ENCODE data around the gene RSPO3.

Gene RSPO3

DNA sequence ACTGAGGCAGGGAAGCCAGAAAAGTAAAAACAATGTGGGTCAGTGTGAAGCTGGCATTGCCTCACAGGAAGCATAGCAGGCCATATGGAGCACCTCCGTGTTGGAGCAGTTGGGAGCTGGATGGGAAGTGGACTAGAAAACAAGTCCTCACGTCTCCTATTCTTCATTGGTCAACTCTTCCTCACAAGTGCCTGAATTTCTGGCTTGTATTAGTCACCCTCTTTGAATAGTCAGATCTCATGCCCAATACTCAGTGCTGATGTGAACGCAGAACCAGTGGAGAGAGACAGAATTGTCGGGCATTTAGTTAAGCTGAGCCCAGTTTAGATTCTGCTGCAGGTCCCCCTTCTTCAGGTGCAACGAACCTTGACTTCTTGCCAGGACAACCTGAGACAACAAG lies 22.3 kb upstream of the RSPO3 start:
- TF ChIP-seq GATA2 (IDR thresholded peaks at IDR 0.05; ENCODE audit: low read depth, low read length) (no peak), GATA3 (IDR thresholded peaks at IDR 0.05; ENCODE audit: low read depth, low read length) (no peak)

DNA sequence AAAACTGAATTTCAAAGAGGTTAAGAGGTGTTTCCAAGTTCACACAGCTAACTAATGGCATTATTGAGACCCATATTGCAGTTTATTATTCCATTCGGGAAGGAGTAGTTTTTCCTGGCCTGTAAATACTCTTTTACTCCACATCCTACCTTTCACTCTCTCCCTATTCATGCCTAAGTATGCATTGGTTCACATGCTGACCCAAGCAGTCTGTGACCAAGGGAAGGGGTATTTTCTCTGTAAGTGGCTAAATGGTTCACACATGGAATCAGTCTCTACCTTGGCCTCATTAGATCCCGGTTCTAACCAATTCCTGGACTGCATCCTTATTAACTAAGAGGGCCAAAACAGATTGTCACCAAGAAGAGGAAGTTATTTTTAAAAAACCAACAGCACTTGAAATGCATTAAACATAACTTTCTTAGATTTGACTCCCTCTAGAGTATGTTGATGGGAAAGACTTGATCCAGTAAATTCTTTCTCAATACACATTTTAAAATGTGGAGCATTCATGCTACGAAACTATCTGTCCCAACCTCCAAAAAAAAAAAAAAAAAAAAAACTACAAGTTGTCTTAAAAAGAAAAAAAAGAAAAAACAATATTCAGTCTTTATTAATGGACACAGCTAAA lies 17.8 kb upstream of the RSPO3 start:
- TF ChIP-seq GATA3 (IDR thresholded peaks at IDR 0.05; ENCODE audit: low read depth, low read length), result no peak
- no peak for TF ChIP-seq GATA2 (IDR thresholded peaks at IDR 0.05; ENCODE audit: low read depth, low read length)

DNA sequence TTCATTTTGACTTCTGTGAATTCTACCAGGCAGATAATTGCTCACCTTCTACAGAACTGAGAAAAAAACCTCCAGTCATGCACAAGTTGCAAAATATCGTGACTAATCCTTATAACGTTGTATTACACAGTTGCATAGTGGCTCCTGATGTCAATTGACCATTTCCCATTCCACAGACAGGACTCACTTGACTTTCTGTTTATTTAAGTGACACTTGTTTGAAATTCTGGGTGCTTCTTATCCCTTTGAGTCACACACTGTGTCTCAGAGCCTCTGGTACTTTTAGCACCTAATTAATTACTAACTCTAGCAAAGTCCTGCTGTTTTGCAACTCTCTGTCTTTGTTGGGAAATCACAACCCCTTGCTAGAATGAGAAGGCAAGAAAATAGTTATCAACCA lies 16.2 kb upstream of the RSPO3 start:
- TF ChIP-seq GATA3 (IDR thresholded peaks at IDR 0.05; ENCODE audit: low read depth, low read length), result no peak
- no peak for TF ChIP-seq GATA2 (IDR thresholded peaks at IDR 0.05; ENCODE audit: low read depth, low read length)

DNA sequence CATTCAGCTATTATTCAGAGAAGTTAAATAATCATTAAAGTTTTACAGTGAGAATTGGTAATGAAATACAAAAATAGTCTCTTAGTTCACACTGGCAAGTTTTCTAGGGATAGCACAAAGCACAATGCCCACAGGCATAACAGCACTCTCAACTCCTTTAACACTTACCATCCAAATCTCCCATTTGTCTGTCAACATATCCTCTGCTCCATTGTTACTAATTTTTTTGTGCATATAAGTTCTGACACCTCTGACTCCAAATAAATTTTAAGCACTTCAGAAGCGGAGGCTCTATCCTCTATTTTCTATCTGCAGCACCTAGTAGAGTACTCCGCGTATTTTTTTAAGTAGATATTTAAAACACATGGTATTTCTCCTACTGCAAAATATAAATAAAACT lies 15.6 kb upstream of the RSPO3 start:
- no peak for TF ChIP-seq GATA2 (IDR thresholded peaks at IDR 0.05; ENCODE audit: low read depth, low read length)
- TF ChIP-seq GATA3 (IDR thresholded peaks at IDR 0.05; ENCODE audit: low read depth, low read length), result no peak

DNA sequence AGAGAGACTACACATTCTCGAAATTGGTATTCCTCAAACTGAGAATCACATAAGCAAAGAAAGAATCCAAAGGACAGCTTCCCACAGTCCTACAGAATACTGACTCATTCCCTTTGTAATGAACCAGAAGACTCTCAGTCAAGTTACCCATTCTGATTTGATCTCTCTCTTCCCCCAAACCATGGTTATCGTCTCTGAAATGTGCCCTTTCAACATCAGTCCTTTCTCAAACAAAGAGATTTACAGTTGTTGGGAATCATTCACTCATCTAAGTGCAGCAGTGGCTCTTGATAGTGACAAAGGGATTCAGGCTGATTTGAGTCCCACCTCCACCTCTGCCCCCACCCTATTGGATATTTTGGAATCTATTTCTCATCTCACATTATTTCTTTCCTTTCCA lies 15.0 kb upstream of the RSPO3 start:
- TF ChIP-seq GATA3 (IDR thresholded peaks at IDR 0.05; ENCODE audit: low read depth, low read length) (no peak), GATA2 (IDR thresholded peaks at IDR 0.05; ENCODE audit: low read depth, low read length) (no peak)

DNA sequence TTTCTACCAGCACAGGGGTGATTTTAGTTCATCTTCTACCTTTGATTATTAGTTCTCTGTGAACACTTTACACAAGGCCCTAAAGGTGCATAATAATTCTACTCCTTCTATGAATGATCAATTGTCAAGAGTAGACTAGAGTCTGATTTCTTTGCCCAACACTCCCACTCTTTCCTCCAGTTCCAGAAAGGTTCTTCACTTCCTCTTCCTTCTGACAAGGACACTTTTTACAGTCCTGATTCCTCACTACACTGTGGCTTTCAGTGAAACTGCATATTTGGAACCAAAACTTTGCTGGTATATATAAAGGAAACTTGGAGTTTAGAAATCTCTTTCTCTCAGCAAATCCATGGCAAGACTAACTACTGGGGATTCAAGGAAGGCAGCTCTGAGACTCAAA lies 10.6 kb upstream of the RSPO3 start:
- no peak for TF ChIP-seq GATA3 (IDR thresholded peaks at IDR 0.05; ENCODE audit: low read depth, low read length)
- no peak for TF ChIP-seq GATA2 (IDR thresholded peaks at IDR 0.05; ENCODE audit: low read depth, low read length)

DNA sequence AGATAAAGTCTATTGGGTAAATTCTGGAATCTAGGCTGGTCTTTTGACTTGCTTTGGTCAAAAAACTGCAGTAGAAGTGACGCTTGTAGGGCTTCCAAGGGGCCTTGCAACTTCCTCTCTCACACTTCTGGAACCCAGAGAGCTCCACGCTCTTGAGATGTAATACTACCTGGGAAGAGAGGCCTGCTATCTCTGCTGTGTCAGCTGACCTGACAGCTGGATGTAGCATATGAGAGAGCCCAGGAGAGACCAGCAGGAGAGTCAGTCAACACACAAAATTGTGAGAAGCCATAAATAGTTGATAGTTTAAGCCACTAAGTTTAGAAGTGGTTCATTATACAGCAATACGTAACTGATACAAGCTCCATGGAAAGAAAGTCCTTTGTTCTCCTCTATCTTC lies 7.8 kb upstream of the RSPO3 start:
- no peak for TF ChIP-seq GATA2 (IDR thresholded peaks at IDR 0.05; ENCODE audit: low read depth, low read length)
- no peak for TF ChIP-seq GATA3 (IDR thresholded peaks at IDR 0.05; ENCODE audit: low read depth, low read length)

DNA sequence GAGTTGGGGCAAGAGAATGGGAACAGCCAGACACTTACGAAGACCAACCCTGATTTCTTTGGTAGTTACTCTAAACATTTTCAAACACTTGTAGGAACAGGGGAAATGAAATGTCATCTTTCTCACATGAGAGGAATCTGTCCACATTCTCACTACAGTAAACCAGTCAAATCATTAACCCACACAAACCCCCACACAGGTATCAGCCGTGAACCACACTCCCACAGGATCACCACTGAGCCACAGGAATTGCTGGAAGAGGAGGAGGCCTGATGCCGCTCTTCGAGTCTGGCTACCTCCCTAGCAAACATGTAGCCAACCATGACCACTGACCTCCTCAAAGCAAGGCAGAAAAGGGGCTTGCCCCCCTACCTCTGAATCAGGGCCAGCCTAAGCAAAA lies 6.9 kb upstream of the RSPO3 start:
- TF ChIP-seq GATA3 (IDR thresholded peaks at IDR 0.05; ENCODE audit: low read depth, low read length) (no peak), GATA2 (IDR thresholded peaks at IDR 0.05; ENCODE audit: low read depth, low read length) (no peak)

DNA sequence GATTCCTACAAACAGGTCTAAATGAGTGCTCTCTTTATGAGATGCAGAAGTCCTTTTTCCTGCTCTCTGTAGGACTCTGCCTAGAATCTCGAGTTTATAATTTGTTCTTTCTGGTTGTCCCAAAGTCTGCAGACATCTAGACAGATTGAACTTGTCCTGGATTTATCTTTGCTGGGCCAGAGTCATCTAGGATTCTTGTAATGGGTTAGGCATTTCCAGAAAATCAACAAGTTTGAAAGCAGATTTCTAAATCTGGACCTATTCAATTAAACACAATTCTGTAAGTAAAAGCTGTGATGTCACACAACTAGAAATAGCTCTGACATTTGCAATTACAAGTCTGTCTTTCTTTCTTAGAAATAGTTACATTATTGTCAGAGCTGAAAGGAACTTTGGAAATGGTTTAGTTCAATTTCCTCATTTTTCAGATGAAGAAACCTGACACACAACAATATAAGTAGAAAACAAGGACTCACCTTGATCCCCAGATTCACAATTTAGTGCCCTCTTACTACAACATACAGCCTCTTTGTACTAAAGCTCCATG lies 4.2 kb upstream of the RSPO3 start:
- no peak for TF ChIP-seq GATA2 (IDR thresholded peaks at IDR 0.05; ENCODE audit: low read depth, low read length)
- TF ChIP-seq GATA3 (IDR thresholded peaks at IDR 0.05; ENCODE audit: low read depth, low read length), result no peak

DNA sequence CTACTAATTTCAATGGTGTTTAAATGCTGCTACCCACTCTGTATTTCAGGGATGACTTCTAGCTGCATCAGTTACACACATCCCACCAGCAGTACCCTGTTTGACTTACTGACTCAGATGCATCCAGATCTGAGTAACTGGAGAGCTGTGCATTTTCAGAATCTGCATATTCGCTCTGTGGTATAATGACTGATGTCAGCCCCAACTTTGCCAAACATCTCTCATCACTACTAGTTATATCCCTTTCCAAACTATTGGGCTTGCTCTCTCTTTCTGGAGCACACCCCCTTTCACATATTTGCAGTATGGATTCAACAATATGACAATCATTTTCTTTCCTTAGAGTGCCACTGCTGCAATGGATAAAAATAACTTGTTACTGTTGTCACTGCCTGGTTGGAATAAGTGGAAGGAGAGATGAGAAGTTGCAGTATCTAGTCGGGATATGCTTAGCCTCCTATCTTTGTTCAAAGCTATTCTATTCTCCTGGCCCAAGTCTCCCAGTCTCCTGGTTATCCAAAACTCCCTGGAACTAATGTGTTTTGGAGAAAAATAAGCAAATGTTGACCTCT lies 3.3 kb upstream of the RSPO3 start:
- no peak for TF ChIP-seq GATA3 (IDR thresholded peaks at IDR 0.05; ENCODE audit: low read depth, low read length)
- no peak for TF ChIP-seq GATA2 (IDR thresholded peaks at IDR 0.05; ENCODE audit: low read depth, low read length)

DNA sequence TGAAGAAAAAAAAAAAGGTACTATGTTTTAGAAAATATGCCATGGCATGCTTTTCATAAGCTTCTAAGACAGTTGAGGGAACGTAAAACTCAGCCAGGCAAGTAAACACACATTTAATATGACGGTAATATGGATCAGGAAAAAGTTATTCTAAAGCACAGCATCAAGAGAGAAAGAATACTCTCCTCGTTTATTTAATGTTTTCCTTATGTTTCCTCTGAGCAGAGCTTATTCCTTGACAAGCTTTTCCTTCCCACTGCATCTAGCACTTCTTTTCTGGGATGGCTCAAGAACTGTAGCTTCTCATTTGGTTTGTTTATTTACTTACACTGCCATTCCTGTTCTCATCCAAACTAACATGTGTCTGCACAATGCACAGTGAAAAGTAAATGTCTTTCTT lies 2.7 kb upstream of the RSPO3 start:
- TF ChIP-seq GATA2 (IDR thresholded peaks at IDR 0.05; ENCODE audit: low read depth, low read length) (no peak), GATA3 (IDR thresholded peaks at IDR 0.05; ENCODE audit: low read depth, low read length) (no peak)

DNA sequence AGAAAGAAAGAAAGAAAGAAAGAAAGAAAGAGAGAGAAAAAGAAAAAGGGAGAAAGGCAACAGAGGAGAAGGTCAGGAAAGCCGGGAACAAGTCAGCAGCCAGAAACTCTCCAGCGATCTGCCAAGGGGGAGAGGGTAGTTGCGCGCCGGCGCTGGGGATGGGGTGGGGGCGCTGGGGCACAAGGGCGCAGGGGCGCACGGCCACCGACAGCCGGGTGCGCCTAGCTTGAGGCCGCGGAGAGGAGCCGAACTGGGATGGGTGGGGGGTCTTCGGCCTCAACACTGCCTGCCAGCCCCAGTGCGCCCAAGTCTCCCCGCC lies 533 bp upstream of the RSPO3 start:
- TF ChIP-seq GATA2 (IDR thresholded peaks at IDR 0.05; ENCODE audit: low read depth, low read length) (no peak), GATA3 (IDR thresholded peaks at IDR 0.05; ENCODE audit: low read depth, low read length) (no peak)

DNA sequence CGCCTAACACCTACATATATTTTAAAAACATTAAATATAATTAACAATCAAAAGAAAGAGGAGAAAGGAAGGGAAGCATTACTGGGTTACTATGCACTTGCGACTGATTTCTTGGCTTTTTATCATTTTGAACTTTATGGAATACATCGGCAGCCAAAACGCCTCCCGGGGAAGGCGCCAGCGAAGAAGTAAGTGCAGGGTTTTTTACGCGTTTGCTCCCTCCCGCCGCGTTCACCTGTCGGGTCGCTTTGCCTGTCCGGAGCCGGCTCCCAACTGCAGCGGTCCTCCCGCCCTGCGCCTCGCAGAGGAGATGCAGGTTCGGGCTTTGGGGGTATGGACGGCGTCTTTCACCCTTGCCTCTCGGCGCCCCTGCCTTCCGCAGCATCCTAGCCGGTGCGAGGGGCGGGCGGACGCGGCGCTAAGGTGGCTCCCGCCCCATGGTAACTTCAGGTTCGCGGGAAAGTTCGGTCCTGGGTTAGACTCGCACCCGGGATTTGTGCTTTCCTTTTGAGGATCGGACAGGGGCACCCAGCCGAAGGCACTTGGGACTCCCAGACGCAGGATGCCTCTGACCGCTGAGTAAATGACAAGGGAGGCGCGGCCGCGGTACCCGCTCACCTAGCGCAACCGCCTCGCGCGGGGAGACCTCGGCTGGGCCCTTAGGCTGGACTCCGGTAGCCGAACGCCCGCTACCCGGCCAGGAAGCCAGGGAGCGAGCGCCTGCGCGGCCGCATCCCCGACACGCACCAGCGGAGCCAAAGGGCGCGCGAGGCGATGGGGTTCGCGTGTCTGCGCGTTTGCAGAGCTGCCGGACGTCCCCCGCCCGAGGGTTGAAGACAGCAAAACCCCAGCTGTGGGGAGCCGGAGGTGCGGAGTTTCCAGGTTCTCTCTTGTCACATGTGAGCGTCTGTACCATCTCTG lies 891 bp downstream of the RSPO3 start:
- TF ChIP-seq GATA2 (IDR thresholded peaks at IDR 0.05; ENCODE audit: low read depth, low read length) (no peak), GATA3 (IDR thresholded peaks at IDR 0.05; ENCODE audit: low read depth, low read length) (no peak)

DNA sequence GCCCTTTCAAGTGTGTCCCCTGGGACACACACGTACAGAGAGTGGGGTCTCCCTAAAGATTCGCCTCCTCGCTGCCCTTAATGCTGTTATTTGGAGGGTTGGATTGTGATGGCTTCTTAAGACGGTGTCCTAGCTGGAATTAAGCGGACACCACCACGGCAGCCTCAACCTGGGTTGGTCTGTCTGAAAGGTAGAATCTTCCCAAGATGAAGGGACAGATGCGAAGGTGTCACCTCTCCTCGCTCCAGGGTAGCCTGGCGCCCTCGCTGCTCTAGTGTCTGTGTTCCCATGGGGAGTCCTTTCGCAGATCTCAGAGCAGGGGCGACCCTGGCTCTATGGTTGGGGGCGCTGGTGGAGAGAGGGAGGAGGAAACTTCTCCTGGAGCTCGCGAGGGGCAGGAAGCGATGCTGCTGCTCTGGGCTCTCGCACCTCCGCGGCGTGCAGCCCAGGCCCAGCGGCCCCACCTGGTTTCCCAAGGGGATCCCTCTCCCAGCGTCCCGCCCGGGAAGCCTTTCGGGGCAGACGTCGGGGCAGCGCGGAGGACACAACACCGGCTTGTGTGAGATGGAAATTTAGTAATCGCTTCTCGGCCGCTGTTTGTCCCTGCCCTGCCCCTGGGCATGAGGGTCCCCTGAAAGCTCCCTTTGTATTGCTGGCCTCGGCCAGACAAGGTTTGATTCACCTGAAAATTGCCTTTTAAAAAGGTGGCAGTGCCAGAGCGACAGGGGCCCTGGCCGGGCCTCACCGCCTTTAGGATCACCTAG lies 1.7 kb downstream of the RSPO3 start:
- no peak for TF ChIP-seq GATA2 (IDR thresholded peaks at IDR 0.05; ENCODE audit: low read depth, low read length)
- TF ChIP-seq GATA3 (IDR thresholded peaks at IDR 0.05; ENCODE audit: low read depth, low read length), result no peak

Measured in SH-SY5Y (cell line).